ENCODE results near the gene XYLT1. TPM values are rescaled to one million over a fixed set of nuclear protein-coding genes. Genes with fewer than 3 reads are reported as not detected.

XYLT1 gene
- total and polyA plus RNA-seq, 2 of the 4 experiments (the other 2 are of a cell fraction) = 9.0 to 12.7 TPM

GRCh38 chr16:17227278-17227677 lies 243.5 kb downstream of the XYLT1 start:
- Histone ChIP-seq H3K23ac (ENCODE audit: low read depth, low read length) (no peak overlapping the region), H3K79me1 (ENCODE audit: low read depth in 1 of 2, low read length in 2 of 2) (peaks cover 0 to 23% of the 10 kb centered on the region in 2 experiments; a peak in 3 of 4 replicates), H3K9me3 (ENCODE audit: control insufficient read depth, insufficient read depth, low read length) (no peaks in the 10 kb centered on the region), H3K27ac (ENCODE audit: insufficient read depth, low read length) (no peak overlapping the region), H2BK5ac (ENCODE audit: low read depth, low read length, poor library complexity, severe bottlenecking) (no peak overlapping the region), H3K27me3 (ENCODE audit: control insufficient read depth, insufficient read depth, low read length) (no peaks in the 10 kb centered on the region), H4K8ac (ENCODE audit: low read depth in 2 of 2, low read length in 2 of 2) (no peak overlapping the region), H2BK15ac (ENCODE audit: low read depth, low read length) (no peak overlapping the region), H2BK20ac (ENCODE audit: low read depth, low read length) (no peak overlapping the region), H3K9ac (ENCODE audit: low read depth, low read length) (no peak overlapping the region), H2BK120ac (ENCODE audit: low read depth, low read length) (no peak overlapping the region), H4K5ac (ENCODE audit: low read depth, low read length) (no peak overlapping the region), H3K9me1 (ENCODE audit: insufficient read depth, low read length) (peaks cover 10% of the 10 kb centered on the region; the same call in 1 of the 2 replicates), H2AFZ (replicated peaks; ENCODE audit: low read length, poor library complexity) (no peak overlapping the region), H3K14ac (replicated peaks; ENCODE audit: low read depth, low read length) (no peak overlapping the region), H3K56ac (ENCODE audit: extremely low read depth, insufficient read depth, low read length) (no peak overlapping the region), H2AK5ac (ENCODE audit: low read depth, low read length) (no peak overlapping the region), H3K36me3 (ENCODE audit: control insufficient read depth, insufficient read depth, low read length) (no peaks in the 10 kb centered on the region), H2AK9ac (replicated peaks; ENCODE audit: low read depth, low read length, poor library complexity) (no peak overlapping the region), H3K4me1 (ENCODE audit: control insufficient read depth, insufficient read depth, low read length) (peaks cover 4% of the 10 kb centered on the region; the same call in 1 of the 2 replicates), H3K4ac (ENCODE audit: low read depth, low read length) (no peak overlapping the region), H4K20me1 (ENCODE audit: insufficient read depth, low read length) (peaks cover 16% of the 10 kb centered on the region; the same call in 1 of the 2 replicates), H4K91ac (ENCODE audit: insufficient read depth, low read depth, low read length) (no peak overlapping the region), H3K4me2 (ENCODE audit: low read depth, low read length) (no peak overlapping the region), H3K4me3 (ENCODE audit: insufficient read depth, low read depth, low read length) (no peak overlapping the region), H3K18ac (ENCODE audit: low read depth, low read length) (no peak overlapping the region)
- in situ Hi-C loops (cut with MboI; ENCODE audit: low sequenced_read_pairs) = no loop called here
- intact Hi-C loops (cut with micrococcal nuclease) = loop anchor here (5.0 kb wide), 1 partner anchor 240 kb away; no protein-coding TSS in a partner anchor
- TF ChIP-seq SMC3 (IDR thresholded peaks at IDR 0.05; ENCODE audit: low read depth, low read length) = no peak
- TF ChIP-seq CHD1 (IDR thresholded peaks at IDR 0.05; ENCODE audit: low read depth, low read length) = no peak
- TF ChIP-seq MAZ (IDR thresholded peaks at IDR 0.05; ENCODE audit: borderline replicate concordance, low read depth, low read length) = no peak
- no peak for TF ChIP-seq RFX5 (IDR thresholded peaks at IDR 0.05; ENCODE audit: low read depth, low read length)
- DNase-seq (no peak), ATAC-seq (ENCODE audit: low read depth) (no peak)
- ChIA-PET CTCF (no interaction called here), POLR2A (ENCODE audit: unreplicated experiment) (no interaction called here)
- BruUV-seq (replicated peaks) = no TSS peak
- WGBS, 2 experiments (ENCODE audit: extremely low coverage in 2 of 2, insufficient read length in 1 of 2) = no CpG with 5 or more reads among the region's 2 CpGs
- dilution Hi-C loops (cut with HindIII; ENCODE audit: low sequenced_read_pairs, unreplicated experiment) = no loop called here
